HG03558 (cell line): ENCODE results near the gene SLC6A3.
"Not testable (repeated sequence)": the region's sequence is repeated elsewhere in the genome, so short reads cannot be mapped to it uniquely, and the experiment has no call there.

Experiments
- ATAC-seq: cut with Tn5 transposase; IDR thresholded peaks from one replicate; pipeline ENCODE4 v1.9.1; 2021; ENCODE audit warnings: moderate number of reproducible peaks; ENCODE audit not compliant: unreplicated experiment; ENCODE audit errors: extremely low read depth

SLC6A3 gene

DNA sequence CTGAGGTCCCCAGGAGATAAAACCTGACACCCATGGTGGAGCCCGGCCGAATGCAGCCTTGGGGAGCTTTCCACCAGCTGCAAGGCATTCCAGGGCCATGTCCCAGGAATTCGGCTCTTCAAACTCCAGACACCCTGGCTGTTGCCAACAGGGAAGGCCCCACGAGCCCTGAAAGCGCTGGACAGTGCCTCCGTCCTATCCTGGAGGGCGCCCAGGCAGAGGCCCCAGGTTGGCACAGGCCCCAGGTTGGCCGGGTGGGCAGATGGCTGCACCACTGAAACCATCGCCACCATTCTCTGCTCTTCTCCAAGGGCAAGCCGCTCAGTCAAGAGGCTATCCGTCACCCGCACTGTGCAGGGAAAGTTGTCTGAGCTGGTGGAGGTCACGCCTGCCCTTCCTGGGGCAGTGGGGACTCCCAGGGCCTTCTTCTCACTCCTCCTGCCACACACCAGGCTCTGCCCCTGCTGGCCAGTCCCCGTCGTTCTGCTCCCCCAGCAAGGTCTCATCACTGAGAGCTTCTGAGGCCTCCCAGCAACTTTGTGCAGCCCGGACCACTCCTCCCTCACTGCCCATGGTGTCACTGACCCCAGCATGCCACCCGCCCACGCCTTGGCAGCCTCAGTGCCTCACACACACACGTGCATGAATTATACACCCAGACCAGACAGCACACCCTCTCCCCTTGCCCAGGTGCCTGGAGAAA, 21.2 kb downstream of the SLC6A3 start:
- ATAC-seq, result no peak

DNA sequence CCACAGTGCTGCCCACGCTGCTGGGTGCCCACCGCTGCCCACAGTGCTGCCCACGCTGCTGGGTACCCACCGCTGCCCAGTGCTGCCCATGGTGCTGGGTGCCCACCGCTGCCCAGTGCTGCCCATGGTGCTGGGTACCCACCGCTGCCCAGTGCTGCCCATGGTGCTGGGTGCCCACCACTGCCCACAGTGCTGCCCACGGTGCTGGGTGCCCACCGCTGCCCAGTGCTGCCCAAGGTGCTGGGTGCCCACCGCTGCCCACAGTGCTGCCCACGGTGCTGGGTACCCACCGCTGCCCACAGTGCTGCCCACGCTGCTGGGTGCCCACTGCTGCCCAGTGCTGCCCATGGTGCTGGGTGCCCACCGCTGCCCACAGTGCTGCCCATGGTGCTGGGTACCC, 22.7 kb downstream of the SLC6A3 start:
- ATAC-seq, result not testable (repeated sequence)

DNA sequence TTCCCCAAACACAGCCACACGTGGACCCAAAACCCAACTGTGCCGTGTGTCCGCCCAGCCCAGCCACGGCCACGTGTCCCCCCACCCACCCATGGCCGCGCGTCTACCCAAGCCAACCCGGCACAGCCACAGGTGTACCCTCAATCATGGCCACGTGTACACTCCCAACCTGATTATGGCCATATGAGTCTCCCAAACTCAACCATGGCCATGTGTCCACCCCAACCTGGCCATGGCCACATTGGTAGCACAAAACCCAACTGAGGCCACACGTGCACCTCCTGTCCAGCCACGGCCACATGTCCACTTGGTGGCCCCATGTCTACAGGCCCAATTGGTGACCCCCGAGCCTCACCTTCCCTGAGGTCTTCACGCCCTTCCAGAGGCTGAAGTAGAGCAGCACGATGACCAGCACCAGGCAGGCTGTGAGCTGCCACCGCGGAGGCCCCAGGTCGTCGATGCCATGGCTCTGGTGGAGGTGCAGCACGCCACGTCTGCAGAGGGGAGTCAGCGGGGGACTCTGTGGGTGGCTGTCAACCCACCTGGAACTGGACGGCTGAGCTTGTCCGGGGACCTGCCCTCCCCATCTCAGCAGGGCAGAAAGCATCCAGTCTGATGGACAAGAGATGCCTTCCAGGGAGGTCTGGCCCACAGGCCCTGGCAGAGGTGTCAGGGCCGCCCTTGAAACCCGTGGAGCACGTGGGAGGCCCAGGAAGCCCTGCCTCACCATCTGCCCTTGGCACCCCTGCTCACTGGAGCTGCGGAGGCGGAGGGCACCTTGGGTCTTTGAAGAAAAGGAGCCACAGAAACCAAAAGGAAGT, 23.5 kb downstream of the SLC6A3 start:
- no peak for ATAC-seq

DNA sequence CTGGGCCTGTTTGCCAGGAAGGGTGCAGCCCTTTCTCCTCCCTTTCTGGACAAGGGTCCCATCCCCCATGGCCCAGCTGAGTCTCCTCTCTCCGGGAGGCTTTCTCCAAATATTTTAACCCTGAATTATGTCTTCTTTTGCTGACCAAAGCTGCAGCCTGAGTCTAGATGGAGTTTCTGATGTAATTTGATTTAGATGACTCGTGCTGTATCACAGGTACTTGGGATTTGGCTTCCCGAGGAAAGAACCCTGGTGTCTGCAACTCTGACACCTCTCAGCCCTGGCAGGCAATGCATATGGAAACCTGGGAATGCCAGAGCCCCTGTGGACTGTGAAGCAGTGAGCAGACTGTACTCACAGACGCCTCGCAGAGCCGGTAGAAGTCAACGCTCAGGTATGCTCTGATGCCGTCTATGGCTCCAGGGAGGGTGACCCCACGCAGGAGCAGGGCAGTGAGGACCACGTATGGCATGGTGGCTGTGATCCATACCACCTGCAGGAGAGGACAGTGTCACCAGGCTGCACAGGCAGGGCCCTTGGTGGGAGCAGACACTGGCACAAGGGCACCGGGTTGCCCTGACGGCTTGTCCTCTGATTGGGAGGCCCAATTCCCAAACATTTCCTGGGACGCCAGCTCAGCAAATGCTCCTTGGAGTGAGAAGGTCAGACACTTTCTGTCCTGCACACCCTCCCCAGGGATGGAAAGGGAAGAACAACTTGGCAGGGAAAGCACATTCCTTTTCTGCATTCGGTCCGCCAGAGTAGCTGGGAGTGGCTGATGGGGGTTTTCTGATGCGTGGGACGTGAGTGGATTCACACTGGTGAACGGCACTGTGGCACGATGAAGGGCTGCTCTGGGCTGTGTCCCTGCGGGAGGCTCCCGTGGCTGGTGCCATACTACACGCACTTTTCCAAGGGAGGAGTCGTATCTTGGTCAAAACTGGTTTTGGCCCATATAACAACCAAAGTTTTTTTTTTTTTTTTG, 24.7 kb downstream of the SLC6A3 start:
- ATAC-seq, result no peak

DNA sequence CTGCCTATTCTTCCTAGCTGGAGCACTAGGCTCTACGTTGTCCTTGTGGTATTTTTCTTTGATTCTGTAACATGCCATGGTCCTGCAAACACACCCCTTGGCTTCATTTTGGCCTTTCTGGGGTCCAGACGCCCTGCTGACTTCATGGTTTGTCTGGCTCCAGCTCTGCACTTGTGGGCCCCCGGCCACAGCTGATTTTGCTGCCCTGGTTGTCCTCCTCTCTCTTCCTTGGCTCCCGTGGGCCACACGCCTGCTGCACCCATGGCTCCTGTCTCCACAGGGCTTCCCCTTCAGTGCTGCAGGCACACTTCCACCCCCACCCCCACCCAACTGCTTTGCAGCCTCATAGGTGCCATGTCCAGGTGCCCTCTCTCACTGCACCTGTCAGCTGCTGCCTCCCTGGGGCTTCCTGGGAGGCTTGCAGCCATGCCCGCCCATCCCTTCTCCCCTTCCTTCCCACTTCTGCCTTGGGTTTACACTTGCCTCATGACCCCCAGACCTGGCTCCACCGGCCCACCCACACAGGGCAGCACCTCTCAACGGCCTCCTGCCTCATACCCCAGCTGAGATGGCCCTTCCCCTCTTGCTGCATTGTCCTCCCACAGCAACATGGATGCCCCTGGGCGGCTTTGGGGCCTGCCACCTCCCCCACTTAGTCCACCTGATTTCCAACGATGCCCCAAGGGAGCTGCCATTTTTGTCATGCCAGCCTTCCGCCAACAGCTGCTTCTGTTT, 25.6 kb downstream of the SLC6A3 start:
- no peak for ATAC-seq

DNA sequence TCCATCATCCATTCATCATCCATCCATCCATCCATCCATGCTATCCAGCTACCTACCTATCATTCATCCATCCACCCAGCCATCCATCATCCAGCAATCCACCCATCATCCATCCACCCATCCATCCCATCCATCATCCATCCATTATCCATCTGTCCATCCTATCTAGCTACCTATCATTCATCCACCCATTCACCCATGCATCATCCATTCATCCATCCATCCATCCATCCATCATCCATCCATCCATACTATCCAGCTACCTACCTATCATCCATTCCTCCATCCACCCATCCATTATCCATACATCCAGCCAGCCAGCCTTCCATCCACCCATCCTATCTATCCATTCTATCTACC, 26.3 kb downstream of the SLC6A3 start:
- no peak for ATAC-seq

DNA sequence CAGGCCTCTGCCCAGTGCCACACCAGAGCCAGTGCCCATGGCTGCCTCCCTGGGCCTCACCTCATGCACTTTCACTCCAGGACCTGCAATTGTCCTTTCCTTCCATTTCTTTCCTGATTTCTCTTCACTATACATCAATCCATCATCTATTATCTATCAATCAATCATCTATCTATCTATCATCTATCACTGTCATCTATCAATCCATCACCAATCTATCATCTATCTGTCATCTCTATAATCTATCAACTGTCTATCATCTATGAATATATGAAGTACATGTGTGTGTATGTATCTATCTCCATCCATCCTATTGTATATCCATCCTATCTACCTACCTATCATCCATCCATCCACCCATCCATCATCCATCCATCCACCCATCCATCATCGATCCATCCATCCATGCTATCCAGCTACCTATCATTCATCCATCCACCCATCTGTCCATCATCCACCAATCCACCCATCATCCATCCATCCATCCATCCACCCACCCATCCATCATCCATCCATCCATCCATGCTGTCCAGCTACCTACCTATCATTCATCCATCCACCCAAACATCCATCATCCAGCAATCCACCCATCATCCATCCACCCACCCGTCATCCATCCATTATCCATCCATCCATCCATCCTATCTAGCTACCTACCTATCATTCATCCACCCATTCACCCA, 26.9 kb downstream of the SLC6A3 start:
- no peak for ATAC-seq

DNA sequence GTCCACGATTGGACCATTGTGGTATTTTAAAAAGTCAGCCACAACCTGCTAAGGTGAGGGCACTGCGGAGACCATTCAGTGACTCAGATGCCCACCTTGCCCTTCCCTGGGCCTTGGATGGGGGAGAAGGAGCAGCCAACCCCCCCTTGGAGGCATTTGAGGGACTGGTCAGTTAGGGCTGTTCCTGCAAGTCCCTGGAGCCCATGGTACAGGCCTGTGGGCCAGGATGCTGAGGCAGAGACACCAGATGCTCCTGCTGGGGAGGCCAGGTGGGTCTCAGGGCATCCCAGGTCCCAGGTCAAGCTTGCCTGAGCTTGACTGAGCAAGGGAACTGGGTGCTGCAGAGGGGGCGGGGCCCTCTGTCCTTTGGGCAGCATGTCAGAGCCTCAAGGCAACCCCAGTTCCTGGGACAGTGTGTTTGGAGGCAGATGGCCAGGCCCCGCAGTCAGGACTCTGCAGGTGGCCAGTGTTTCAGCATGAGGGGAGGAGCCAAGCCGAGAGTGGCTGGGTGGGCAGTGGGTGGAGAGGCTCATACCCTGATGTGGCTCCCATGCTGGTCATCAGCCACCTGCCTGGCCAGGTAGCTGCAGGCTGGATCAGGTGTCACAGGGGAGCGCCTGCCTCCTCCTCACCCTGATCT, 27.5 kb downstream of the SLC6A3 start:
- no peak for ATAC-seq

DNA sequence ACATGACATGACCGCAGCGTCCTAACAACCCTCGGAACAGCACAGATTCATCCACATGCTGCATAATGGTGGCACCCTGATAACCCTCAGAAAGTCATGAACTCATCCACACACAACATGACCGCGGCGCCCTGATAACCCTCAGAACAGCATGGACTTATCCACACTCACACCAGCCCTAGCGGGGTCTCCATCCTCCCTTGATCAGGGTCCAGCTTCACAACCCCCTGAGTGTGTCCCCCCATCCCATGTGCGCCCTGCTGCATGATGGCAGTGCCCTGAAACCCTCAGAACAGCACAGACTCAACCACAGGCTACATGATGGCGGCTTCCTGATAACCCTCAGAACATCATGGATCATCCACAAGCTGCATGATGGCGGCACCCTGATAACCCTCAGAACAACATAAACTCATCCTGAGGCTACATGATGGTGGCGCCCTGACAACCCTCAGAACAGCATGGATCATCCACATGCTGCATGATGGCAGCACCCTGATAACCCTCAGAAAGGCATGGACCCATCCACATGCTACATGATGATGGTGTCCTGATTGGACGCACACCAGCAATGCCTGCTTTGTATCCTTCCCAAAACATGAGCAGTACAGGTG, 28.3 kb downstream of the SLC6A3 start:
- no peak for ATAC-seq

DNA sequence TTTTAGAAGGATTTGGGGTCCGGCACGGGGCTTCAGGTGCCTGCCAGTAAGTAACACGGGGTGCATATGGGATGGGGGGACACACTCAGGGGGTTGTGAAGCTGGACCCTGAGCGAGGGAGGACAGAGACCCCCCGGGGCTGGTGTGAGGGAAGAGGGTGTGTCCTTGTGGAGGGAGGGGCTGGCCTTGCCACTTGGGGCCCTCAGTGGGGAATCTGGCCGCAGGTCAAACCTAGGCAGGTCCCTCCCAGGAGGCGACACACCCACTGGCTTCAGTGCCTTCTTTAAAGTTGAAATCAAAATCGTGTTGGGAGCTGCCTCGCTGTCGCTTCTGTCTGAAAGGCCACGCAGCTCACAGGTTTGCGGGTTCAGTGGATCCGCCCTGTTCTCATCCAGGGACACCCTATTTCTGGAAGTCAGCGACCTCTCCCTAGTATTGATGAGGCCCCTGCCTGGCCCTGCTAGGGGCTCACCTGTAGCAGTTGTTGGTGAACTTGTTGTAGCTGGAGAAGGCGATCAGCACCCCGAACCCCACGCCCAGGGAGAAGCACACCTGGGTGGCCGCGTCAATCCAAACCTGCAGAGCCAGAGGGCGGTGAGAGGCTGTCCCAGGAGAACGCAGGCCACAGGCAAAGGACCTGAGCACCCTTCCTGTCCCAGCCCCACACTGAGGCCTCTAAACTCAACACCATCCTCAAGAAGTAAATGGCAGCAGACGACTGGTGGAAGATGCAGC, 29.4 kb downstream of the SLC6A3 start:
- ATAC-seq, result no peak

DNA sequence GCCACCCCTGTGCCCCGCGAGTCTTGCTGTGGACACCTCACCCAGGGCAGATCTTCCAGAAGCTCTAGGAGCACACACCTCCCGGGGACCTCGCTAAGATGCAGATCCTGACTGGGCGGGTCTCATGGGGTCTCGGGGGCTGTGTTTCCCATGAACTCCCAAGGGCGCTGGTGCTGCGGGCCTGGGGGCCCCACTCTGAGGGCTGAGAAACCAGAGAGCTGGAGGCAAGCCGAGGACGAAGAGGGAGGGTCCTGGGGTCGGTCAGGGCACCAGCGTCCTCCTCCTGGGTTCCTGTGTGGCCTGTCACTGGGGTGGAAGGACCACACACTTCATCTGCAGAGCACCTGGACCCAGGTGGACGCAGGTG, 30.2 kb downstream of the SLC6A3 start:
- no peak for ATAC-seq

DNA sequence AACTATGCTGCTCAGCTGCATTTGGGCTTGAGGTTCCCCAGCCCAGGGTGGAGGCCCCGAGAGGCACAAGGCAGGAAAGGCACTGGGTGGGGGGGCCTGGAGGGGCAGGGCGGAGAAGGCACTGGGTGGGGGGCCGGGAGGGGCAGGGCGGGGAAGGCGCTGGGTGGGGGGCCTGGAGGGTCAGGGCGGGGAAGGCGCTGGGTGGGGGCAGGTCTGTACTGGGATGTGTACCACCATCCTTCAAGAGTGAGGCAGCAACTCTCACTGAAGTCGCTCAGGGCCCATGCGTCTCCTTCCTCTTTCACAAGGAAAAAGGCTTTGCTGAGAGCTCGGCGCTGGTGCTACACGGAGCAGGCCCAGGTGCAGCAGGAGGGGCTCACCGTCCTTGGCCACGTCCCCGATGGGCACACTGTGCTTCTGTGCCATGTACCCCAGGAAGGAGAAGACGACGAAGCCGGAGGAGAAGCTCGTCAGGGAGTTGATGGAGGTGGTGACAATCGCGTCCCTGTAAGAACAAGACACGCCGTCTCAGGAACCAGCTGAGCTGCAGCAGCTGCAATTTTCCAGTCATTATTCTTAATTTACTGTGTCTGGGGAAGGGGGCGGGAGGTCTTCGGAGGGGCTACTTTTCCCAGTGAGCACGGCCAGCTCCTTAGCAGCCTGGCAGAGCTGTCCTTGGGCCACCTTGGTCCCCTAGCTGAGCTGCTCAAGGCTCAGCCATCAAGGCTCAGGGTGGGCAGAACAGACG, 30.8 kb downstream of the SLC6A3 start:
- ATAC-seq, result no peak

DNA sequence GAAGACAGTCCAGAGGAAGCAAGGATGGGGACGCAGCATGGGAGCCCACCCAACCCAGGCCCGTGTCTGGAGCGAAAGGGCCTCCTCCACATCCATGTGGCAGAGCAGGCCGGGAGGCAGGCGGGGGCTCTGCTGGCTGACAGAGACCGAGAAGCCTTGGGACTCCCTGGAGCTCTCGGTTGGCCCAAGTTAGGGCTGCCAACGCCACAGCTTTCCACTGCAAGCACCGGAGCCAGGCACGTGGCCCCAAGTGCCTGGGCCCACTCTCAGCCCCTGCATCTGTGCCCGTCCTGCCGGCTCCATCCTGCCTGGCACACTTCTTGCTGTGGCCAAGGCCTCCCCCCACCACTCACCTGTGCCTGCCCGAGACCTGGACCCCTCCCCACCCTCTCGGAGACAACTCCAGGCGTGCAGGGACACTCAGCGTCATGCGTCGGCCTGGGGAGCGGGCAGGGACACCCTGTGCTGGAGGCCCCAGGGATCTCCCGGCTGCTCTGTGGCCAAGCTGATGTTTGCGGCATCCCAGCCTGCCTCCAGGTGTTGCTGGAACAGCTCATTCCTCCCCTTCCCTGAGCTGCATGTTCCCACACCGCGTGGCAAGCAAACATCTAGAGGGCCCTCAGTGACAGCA, 31.5 kb downstream of the SLC6A3 start:
- no peak for ATAC-seq

DNA sequence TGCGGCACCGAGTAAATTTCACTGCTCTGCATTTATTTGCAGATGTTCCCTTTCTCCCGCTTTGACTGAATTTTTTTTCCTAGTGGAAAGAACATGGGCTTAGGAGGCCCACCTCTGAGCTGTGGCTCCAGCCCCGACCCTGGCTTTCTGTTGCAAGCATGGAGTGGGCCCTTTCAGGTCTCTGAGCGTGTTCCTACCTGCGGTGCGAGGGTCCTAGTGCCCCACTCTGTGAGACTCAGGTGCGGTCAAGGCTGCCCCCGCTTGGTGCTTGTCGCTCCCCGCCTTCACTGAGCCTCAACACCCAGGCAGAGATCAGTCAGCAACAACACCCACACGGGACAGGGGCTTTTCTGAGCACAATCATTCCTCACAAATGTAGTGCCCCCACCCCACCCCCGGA, 32.0 kb downstream of the SLC6A3 start:
- ATAC-seq, result no peak

DNA sequence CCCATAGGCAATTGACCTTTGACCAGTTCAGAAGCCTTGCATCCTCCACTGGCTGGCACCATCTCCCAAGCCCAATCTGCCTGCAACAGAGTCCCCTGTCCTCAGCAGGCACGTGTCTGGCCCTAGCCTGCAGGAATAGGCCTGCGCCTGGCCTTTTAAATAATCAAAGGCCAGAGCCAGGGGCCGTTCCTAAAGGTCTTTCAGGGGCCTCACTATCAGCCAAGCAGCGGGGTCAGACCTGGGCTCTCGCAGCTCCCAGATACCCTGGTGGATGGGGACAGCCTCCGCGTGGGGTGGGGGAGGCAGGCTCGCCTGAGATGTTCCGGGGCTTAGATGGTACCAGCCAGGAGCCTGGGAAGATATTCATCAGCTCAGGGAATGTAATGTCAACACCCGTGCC, 32.6 kb downstream of the SLC6A3 start:
- no peak for ATAC-seq

DNA sequence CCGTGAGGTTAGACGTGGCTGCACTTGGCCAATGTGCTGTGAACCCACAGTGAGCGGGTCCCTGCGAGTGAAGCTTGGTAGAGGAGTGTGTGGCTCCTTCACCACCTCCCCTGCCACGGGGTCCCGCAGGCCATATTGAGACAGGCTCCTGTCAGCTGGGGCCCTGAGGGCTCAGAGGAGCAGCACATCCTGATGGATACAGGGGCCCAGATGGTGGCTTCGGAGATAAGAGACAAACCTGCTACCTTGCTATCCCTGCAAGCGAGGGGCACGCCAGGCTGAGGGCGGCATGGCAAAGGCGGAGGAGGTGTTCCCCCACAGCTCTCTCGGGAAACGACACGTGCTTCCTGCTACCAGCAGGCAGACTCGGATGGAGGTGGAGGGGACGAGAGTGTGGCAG, 33.1 kb downstream of the SLC6A3 start:
- no peak for ATAC-seq

DNA sequence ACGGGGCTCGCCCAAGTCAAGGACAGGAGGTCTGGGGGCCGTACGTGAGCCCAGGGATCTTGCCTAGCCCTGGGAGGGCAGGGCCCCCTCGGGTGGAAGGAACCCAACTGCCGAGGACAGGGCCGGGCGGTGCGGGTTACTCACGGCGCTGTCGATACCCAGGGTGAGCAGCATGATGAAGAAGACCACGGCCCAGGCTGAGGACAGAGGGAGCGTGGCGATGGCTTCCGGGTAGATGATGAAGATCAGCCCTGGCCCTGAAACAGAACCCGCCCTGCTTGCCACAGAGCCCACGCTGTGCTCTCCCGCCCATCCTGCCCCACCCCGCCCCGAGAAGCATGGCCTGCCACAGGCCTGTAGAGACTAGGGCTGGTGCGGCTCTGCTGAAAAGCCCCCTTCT, 34.1 kb downstream of the SLC6A3 start:
- no peak for ATAC-seq
